Measurements from ENCODE around the gene IKZF2. TPM values are rescaled to one million over a fixed set of nuclear protein-coding genes. Genes with fewer than 3 reads are reported as not detected.

The IKZF2 gene
- total RNA-seq, 1 experiment from 2014 or later: 1.6 TPM

DNA sequence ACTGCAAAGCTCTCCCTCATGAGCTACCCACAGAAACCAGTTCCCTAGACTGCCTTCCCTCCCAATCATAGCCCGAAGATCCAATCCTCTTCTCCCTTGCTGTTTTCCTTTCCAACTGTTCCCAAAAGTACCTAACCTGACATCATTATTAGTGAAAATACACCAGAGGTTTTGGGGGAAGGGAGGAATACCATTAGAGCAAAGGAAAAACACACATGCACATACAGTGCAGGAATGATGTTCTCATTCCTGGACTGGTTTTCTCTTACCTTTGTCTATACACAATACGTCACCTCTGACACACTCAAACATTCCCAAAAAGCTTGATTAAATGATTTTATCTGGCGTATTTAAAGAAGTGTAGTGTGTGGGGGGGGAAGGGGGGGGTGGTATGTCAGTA is 46.2 kb downstream of the IKZF2 start:
- Histone ChIP-seq H2AFZ (ENCODE audit: low read depth, low read length, poor library complexity, severe bottlenecking) (no peak overlapping the region), H3K9me3 (ENCODE audit: control insufficient read depth in 1 of 2, insufficient read depth in 1 of 2, low read depth in 1 of 2, low read length in 2 of 2) (no peaks in the 10 kb centered on the region), H3K4me3 (replicated peaks in 1 of 2; ENCODE audit: low read depth in 1 of 2, low read length in 2 of 2) (no peak overlapping the region), H3K9me2 (ENCODE audit: insufficient read depth) (no peaks in the 10 kb centered on the region), H3K36me3 (ENCODE audit: control insufficient read depth in 1 of 2, insufficient read depth in 2 of 2, low read length in 2 of 2) (no peaks in the 10 kb centered on the region), H3K79me2 (ENCODE audit: insufficient read depth, low read length) (no peaks in the 10 kb centered on the region), H3K4me2 (ENCODE audit: low read length) (no peak overlapping the region), H3K27me3 (ENCODE audit: insufficient read depth, low read length) (no peaks in the 10 kb centered on the region), H3K9ac (ENCODE audit: low read length) (no peak overlapping the region), H3K4me1 (ENCODE audit: control insufficient read depth in 1 of 2, insufficient read depth in 2 of 2, low read length in 2 of 2) (no peaks in the 10 kb centered on the region), H3K27ac (ENCODE audit: low read depth, low read length) (no peak overlapping the region), H4K20me1 (ENCODE audit: insufficient read depth) (no peaks in the 10 kb centered on the region)
- ChIA-PET POLR2A (interaction anchor here (1.3 kb wide), 1 partner anchor 11 kb away, joined by 3 read pairs; no protein-coding TSS in a partner anchor), CTCF (no interaction called here), RAD21 (ENCODE audit: low non-redundant PET in 1 of 2, low total read pairs in 2 of 2, uncharacterized antibody in 2 of 2, unreplicated experiment in 2 of 2) (no interaction called here)
- DNase-seq (ENCODE audit: low read depth, low spot score) (no peak), ATAC-seq (no peak)
- no peak for TF ChIP-seq POLR2A (IDR thresholded peaks at IDR 0.05; ENCODE audit: borderline replicate concordance, extremely low read depth, insufficient read depth, insufficient read length)
- TF ChIP-seq RAD21 (IDR thresholded peaks at IDR 0.05; ENCODE audit: low read depth): no peak
- TF ChIP-seq POLR2AphosphoS5 (IDR thresholded peaks at IDR 0.05; ENCODE audit: low read depth, low read length): no peak
- TF ChIP-seq YY1 (IDR thresholded peaks at IDR 0.05; ENCODE audit: extremely low read depth, insufficient replicate concordance, low read depth, low read length): no peak
- no peak for TF ChIP-seq EZH2 (IDR thresholded peaks at IDR 0.05)
- no peak for TF ChIP-seq JUND (IDR thresholded peaks at IDR 0.05)
- no peak for TF ChIP-seq CEBPB (IDR thresholded peaks at IDR 0.05; ENCODE audit: low read depth)
- TF ChIP-seq SRF (IDR thresholded peaks at IDR 0.05; ENCODE audit: low read depth): no peak
- no peak for TF ChIP-seq ELF1 (IDR thresholded peaks at IDR 0.05; ENCODE audit: borderline replicate concordance, low read depth)
- no peak for TF ChIP-seq ZFX (IDR thresholded peaks at IDR 0.05)
- no peak for TF ChIP-seq CTCF (IDR thresholded peaks at IDR 0.05 in 2 of 3, conservative IDR thresholded peaks at IDR 0.05 in 1 of 3; ENCODE audit: borderline replicate concordance in 1 of 3, insufficient read depth in 1 of 3, low read depth in 2 of 3, low read length in 2 of 3)
- TF ChIP-seq, protein P1, sequence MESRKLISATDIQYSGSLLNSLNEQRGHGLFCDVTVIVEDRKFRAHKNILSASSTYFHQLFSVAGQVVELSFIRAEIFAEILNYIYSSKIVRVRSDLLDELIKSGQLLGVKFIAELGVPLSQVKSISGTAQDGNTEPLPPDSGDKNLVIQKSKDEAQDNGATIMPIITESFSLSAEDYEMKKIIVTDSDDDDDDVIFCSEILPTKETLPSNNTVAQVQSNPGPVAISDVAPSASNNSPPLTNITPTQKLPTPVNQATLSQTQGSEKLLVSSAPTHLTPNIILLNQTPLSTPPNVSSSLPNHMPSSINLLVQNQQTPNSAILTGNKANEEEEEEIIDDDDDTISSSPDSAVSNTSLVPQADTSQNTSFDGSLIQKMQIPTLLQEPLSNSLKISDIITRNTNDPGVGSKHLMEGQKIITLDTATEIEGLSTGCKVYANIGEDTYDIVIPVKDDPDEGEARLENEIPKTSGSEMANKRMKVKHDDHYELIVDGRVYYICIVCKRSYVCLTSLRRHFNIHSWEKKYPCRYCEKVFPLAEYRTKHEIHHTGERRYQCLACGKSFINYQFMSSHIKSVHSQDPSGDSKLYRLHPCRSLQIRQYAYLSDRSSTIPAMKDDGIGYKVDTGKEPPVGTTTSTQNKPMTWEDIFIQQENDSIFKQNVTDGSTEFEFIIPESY (IDR thresholded peaks at IDR 0.05; ENCODE audit: extremely low read depth, insufficient replicate concordance, low read length): no peak
- no peak for TF ChIP-seq EGR1 (IDR thresholded peaks at IDR 0.05; ENCODE audit: low read depth)
- TF ChIP-seq TCF7L2 (IDR thresholded peaks at IDR 0.05; ENCODE audit: borderline replicate concordance, extremely low read depth, insufficient read depth, insufficient read length): no peak
- TF ChIP-seq CBX3 (IDR thresholded peaks at IDR 0.05; ENCODE audit: low read depth): no peak
- TF ChIP-seq ATF3 (IDR thresholded peaks at IDR 0.05): no peak
- TF ChIP-seq FOSL1 (IDR thresholded peaks at IDR 0.05; ENCODE audit: low read depth): no peak
- no peak for TF ChIP-seq MAX (IDR thresholded peaks at IDR 0.05)
- no peak for TF ChIP-seq SP1 (IDR thresholded peaks at IDR 0.05; ENCODE audit: low read depth)
- TF ChIP-seq REST (IDR thresholded peaks at IDR 0.05; ENCODE audit: low read depth): no peak
- intact Hi-C loops (cut with micrococcal nuclease): no loop called here
- BruUV-seq (replicated peaks): no TSS peak
